CD4-positive, alpha-beta T cell (primary cell): ENCODE results near the gene ADAMTS17. TPM values are rescaled to one million over a fixed set of nuclear protein-coding genes. Genes with fewer than 3 reads are reported as not detected.

ENCODE experiments used
- ATAC-seq: fragments of 200-7000 bp; cut with Tn5 transposase; one replicate; pipeline ENCODE4 v1.10.0; 2022; ENCODE audit warnings: mild to moderate bottlenecking; ENCODE audit not compliant: poor library complexity
- CTCF ChIA-PET: fragments of 350-600 bp; sonication (Branson Sonifier 250); formaldehyde crosslinking; loops from one replicate; lab custom pipeline; 2021; ENCODE audit warnings: antibody characterized with exemption, inconsistent platforms; lab: Charles Lee
- POLR2A ChIA-PET: fragments of 350-600 bp; sonication (Branson Sonifier 250); formaldehyde crosslinking; loops from one replicate; lab custom pipeline; 2021; ENCODE audit warnings: antibody characterized with exemption, inconsistent platforms; lab: Charles Lee
- DNase-seq, 14 experiments: peaks; one replicate each; pipeline ENCODE4 v3.0.0-alpha.2; 2013 to 2020; ENCODE audit warnings: mixed read lengths in 2 of 14
- H3K27ac ChIP-seq, 2 donors: one replicate each; pipeline versions ENCODE4 v1.5.1 to v1.7.0; 2013; ENCODE audit warnings: low read length in 2 of 2, low read depth in 1 of 2, mild to moderate bottlenecking in 1 of 2
- H3K27me3 ChIP-seq, 2 experiments: 1 replicate in 1 of 2; 2 replicates in 1 of 2; pipeline versions ENCODE4 v1.6.1 to v1.7.0; 2013; ENCODE audit warnings: low read length in 2 of 2, control low read depth in 1 of 2, mild to moderate bottlenecking in 1 of 2, moderate library complexity in 1 of 2; ENCODE audit not compliant: insufficient read depth in 2 of 2, control insufficient read depth in 1 of 2
- H3K36me3 ChIP-seq: one replicate; pipeline ENCODE4 v1.6.1; 2013; ENCODE audit warnings: low read length, control low read depth; ENCODE audit not compliant: insufficient read depth
- H3K4me1 ChIP-seq: one replicate; pipeline ENCODE4 v1.6.1; 2013; ENCODE audit warnings: low read length, control low read depth; ENCODE audit not compliant: insufficient read depth
- H3K4me3 ChIP-seq: one replicate; pipeline ENCODE4 v1.5.1; 2013; ENCODE audit warnings: mild to moderate bottlenecking, low read length, moderate library complexity
- H3K9me3 ChIP-seq, 2 experiments: 1 replicate in 1 of 2; 2 replicates in 1 of 2; pipeline versions ENCODE4 v1.6.1 to v1.7.0; 2013; ENCODE audit warnings: low read length in 2 of 2, mild to moderate bottlenecking in 2 of 2, control low read depth in 1 of 2, moderate library complexity in 1 of 2; ENCODE audit not compliant: control insufficient read depth in 1 of 2, insufficient read depth in 1 of 2
- H3K27ac Mint-ChIP-seq: one replicate; pipeline ENCODE4 v1.8.0; 2020; ENCODE audit warnings: mixed read lengths
- H3K27me3 Mint-ChIP-seq: one replicate; pipeline ENCODE4 v1.8.0; 2021; ENCODE audit warnings: mixed read lengths
- H3K36me3 Mint-ChIP-seq: one replicate; pipeline ENCODE4 v1.8.0; 2021; ENCODE audit warnings: low read depth, mixed read lengths
- H3K4me1 Mint-ChIP-seq: one replicate; pipeline ENCODE4 v1.8.0; 2021; ENCODE audit warnings: low read depth, mixed read lengths
- H3K4me3 Mint-ChIP-seq: one replicate; pipeline ENCODE4 v1.8.0; 2020; ENCODE audit warnings: mild to moderate bottlenecking, mixed read lengths
- H3K9me3 Mint-ChIP-seq: one replicate; pipeline ENCODE4 v1.8.0; 2020; ENCODE audit warnings: mixed read lengths
- intact Hi-C, 2 experiments: fragments of 100-400 bp; cut with DNase I in 1 of 2; cut with micrococcal nuclease in 1 of 2; formaldehyde crosslinking; loops; one replicate each; pipeline versions ENCODE4 v1.15.1 to v1.9.0; 2023 to 2025; cut with DNase I, micrococcal nuclease
- total RNA-seq, 174 experiments: library from RNA in 2 of 174; stranded (reverse) in 2 of 174; gene quantifications; one replicate each; pipeline ENCODE4 v1.2.3 and lab custom pipeline; 2021 to 2026
- TF ChIP-seq, protein P1 (sequence below): fragments of 200-600 bp; IDR thresholded peaks from one replicate; pipeline ENCODE4 v1.8.0; 2022; ENCODE audit warnings: antibody characterized with exemption, mild to moderate bottlenecking

The ADAMTS17 gene
- total RNA-seq, 2 experiments from 2014 or later: 9.9 to 13.2 TPM

DNA sequence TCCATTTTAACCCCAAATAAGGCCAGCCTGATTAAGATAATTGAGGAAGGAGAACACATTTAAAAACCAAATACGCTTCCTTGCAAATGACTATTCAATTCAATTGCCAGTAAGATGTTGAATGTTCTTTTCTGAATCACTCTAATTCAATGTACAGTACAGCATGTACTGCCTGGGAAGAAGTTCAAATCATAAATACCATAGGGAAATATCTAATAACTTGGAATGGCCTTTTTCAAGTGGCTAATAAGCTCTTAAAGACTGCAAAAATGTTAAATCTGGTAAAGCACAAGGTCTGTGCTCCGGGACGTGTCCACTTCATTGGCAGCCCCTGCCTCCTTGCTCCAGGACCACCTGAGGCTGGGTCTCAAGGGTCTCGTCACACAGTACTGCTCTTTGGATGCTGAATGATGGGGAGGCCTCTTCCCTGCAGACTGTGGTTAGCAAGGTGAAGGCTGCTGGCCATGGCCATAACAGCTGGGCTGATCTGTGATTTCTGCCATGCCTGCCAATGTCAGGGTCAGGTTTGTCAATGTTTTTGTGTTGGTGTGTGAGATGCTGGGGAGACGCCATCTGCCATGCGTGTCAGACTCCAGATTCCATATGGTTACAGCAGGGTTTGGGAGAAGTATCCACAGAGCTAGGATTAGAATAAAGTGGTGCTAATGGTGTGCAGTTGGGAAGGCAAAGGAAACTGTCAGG, 300.5 kb downstream of the ADAMTS17 start:
- H3K27me3 ChIP-seq: no peaks in the 10 kb centered on the region
- no peaks in the 10 kb centered on the region for H3K4me1 ChIP-seq
- no peaks in the 10 kb centered on the region for H3K4me1 Mint-ChIP-seq
- ChIA-PET CTCF (no interaction called here), POLR2A (no interaction called here)
- DNase-seq (no peak), ATAC-seq (no peak)
- H3K36me3 ChIP-seq: no peaks in the 10 kb centered on the region
- peaks cover 8% of the 10 kb centered on the region for H3K36me3 Mint-ChIP-seq
- TF ChIP-seq, protein P1, sequence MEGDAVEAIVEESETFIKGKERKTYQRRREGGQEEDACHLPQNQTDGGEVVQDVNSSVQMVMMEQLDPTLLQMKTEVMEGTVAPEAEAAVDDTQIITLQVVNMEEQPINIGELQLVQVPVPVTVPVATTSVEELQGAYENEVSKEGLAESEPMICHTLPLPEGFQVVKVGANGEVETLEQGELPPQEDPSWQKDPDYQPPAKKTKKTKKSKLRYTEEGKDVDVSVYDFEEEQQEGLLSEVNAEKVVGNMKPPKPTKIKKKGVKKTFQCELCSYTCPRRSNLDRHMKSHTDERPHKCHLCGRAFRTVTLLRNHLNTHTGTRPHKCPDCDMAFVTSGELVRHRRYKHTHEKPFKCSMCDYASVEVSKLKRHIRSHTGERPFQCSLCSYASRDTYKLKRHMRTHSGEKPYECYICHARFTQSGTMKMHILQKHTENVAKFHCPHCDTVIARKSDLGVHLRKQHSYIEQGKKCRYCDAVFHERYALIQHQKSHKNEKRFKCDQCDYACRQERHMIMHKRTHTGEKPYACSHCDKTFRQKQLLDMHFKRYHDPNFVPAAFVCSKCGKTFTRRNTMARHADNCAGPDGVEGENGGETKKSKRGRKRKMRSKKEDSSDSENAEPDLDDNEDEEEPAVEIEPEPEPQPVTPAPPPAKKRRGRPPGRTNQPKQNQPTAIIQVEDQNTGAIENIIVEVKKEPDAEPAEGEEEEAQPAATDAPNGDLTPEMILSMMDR: no peak
- H3K9me3 ChIP-seq: no peaks in the 10 kb centered on the region
- no peaks in the 10 kb centered on the region for H3K27me3 Mint-ChIP-seq
- intact Hi-C loops: no loop called here
- H3K4me3 Mint-ChIP-seq: no peak overlapping the region
- H3K9me3 Mint-ChIP-seq: no peaks in the 10 kb centered on the region
- H3K27ac ChIP-seq: no peak overlapping the region
- H3K27ac Mint-ChIP-seq: no peak overlapping the region
- H3K4me3 ChIP-seq: no peak overlapping the region

DNA sequence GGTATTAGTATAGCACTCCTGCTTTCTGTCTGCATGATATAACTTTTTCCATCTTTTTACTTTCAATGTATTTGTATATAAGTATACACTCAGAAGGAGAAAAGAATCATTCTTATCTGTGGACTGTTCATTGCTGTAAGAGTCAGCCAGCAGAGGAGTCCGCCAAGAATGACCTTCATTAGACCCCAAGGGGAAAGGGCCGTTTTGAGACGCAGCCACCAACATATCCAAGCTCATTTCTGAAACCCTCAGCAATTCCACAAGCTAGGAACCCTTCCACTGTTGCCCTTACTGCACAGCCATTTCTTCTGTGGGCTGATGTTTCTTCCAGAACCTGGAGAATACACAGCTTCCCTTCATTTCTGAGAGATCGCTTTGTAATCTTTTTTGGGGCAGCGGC, 301.8 kb downstream of the ADAMTS17 start:
- POLR2A ChIA-PET: no interaction called here

DNA sequence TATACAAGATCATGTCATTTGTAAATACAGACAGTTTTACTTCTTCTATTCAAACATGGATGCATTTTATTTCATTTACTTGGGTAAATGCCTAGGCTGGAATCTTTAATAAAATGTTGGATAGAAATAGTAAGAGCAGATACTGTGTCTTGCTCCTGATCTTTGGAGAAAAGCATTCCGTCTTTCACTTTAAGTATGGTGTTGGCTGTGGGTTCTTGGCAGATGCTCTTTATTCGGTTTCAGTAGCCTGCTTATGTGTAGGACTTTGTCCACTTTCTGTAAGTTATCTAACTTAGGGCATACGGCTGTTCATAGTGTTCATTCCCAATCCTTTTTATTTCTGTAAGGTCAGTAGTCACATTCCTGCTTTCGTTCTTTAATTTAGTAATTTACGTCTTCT, 303.0 kb downstream of the ADAMTS17 start:
- no peak overlapping the region for H3K4me3 Mint-ChIP-seq
- DNase-seq: no peak
- TF ChIP-seq, protein P1: no peak
- H3K27ac ChIP-seq: no peak overlapping the region
- no peaks in the 10 kb centered on the region for H3K4me1 ChIP-seq
- H3K27me3 Mint-ChIP-seq: no peaks in the 10 kb centered on the region
- ATAC-seq: no peak
- H3K36me3 ChIP-seq: no peaks in the 10 kb centered on the region
- H3K36me3 Mint-ChIP-seq: no peaks in the 10 kb centered on the region
- H3K27me3 ChIP-seq: no peaks in the 10 kb centered on the region
- H3K9me3 Mint-ChIP-seq: no peaks in the 10 kb centered on the region
- H3K4me3 ChIP-seq: no peak overlapping the region
- intact Hi-C loops: no loop called here
- no peaks in the 10 kb centered on the region for H3K9me3 ChIP-seq
- POLR2A ChIA-PET: no interaction called here
- H3K27ac Mint-ChIP-seq: no peak overlapping the region
- no peaks in the 10 kb centered on the region for H3K4me1 Mint-ChIP-seq
- CTCF ChIA-PET: no interaction called here

More for the DNA sequence above, 301.8 kb downstream of the ADAMTS17 start:
- no peaks in the 10 kb centered on the region for H3K9me3 ChIP-seq
- no peak overlapping the region for H3K4me3 Mint-ChIP-seq
- H3K9me3 Mint-ChIP-seq: no peaks in the 10 kb centered on the region
- no peak overlapping the region for H3K27ac Mint-ChIP-seq
- TF ChIP-seq, protein P1: no peak
- no peak overlapping the region for H3K27ac ChIP-seq
- H3K36me3 Mint-ChIP-seq: peaks cover 5% of the 10 kb centered on the region
- H3K27me3 ChIP-seq: no peaks in the 10 kb centered on the region
- no peaks in the 10 kb centered on the region for H3K4me1 ChIP-seq
- ATAC-seq (no peak), DNase-seq (no peak)
- H3K36me3 ChIP-seq: no peaks in the 10 kb centered on the region
- H3K4me3 ChIP-seq: no peak overlapping the region
- CTCF ChIA-PET: no interaction called here
- no peaks in the 10 kb centered on the region for H3K27me3 Mint-ChIP-seq
- H3K4me1 Mint-ChIP-seq: no peaks in the 10 kb centered on the region
- intact Hi-C loops: no loop called here
